ENCODE measurements around the gene TRIM50. TPM values are rescaled to one million over a fixed set of nuclear protein-coding genes. Genes with fewer than 3 reads are reported as not detected.
"Not testable (repeated sequence)": the region's sequence is repeated elsewhere in the genome, so short reads cannot be mapped to it uniquely, and the experiment has no call there.

TRIM50 gene
- total and polyA plus RNA-seq, 2 of the 13 experiments (the other 11 are each of a cell fraction or from before 2014, with no cell fraction given), result 4.2 to 24.5 TPM

DNA sequence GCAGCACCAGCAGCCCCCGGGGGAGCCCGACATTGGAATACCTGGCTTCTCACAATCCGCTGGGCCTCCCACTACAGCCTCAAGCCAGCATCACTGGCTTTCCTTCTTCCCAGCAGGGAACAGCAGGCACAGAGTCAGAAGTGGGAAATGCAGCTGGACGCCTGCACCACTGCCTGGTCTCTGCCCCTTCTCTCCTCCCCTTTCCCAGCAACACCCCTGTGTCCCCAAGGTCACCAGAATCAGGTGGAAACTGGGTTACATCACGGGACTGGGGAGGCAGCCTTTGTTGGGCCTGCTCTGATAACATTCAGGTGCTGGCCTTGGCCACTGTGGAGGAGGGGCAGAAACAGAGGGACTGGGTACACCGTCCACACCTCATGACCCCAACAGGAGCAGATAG lies 2.5 kb downstream of the TRIM50 start (continued):
- peak; percentile 77; the same call in 1 of the 2 replicates for TF ChIP-seq SKIL (CRISPR knock-in tag; IDR thresholded peaks at IDR 0.05; ENCODE audit: borderline replicate concordance)
- TF ChIP-seq PITX1 (CRISPR knock-in tag; IDR thresholded peaks at IDR 0.05), result peak; percentile 53; the same call in 1 of the 2 replicates
- peak; percentile 84 for TF ChIP-seq ATF3 (CRISPR knock-in tag; IDR thresholded peaks at IDR 0.05)
- peak; percentile 43; the same call in 1 of the 2 replicates for TF ChIP-seq ZNF614 (CRISPR knock-in tag; IDR thresholded peaks at IDR 0.05; ENCODE audit: borderline replicate concordance)
- peak; percentile 87 for TF ChIP-seq NCOA2 (CRISPR knock-in tag; IDR thresholded peaks at IDR 0.05)
- TF ChIP-seq, protein P1, sequence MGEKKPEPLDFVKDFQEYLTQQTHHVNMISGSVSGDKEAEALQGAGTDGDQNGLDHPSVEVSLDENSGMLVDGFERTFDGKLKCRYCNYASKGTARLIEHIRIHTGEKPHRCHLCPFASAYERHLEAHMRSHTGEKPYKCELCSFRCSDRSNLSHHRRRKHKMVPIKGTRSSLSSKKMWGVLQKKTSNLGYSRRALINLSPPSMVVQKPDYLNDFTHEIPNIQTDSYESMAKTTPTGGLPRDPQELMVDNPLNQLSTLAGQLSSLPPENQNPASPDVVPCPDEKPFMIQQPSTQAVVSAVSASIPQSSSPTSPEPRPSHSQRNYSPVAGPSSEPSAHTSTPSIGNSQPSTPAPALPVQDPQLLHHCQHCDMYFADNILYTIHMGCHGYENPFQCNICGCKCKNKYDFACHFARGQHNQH (CRISPR knock-in tag; IDR thresholded peaks at IDR 0.05), result peak; percentile 67; the same call in 1 of the 2 replicates
- peak; percentile 56; the same call in 1 of the 2 replicates for TF ChIP-seq MED1 (CRISPR knock-in tag; IDR thresholded peaks at IDR 0.05)
- TF ChIP-seq REPIN1 (CRISPR knock-in tag; IDR thresholded peaks at IDR 0.05; ENCODE audit: borderline replicate concordance, low read depth), result peak; percentile 24; the same call in 1 of the 2 replicates
- TF ChIP-seq HNF4G (IDR thresholded peaks at IDR 0.05; ENCODE audit: borderline replicate concordance, low read depth, low read length), result peak; percentile 16; the same call in 1 of the 2 replicates
- not testable (repeated sequence) for TF ChIP-seq HNF4G (CRISPR knock-in tag; IDR thresholded peaks at IDR 0.05; ENCODE audit: borderline replicate concordance, low read depth)
- peak; percentile 81 for TF ChIP-seq HDAC2 (CRISPR knock-in tag; IDR thresholded peaks at IDR 0.05)
- peak; percentile 14 for TF ChIP-seq SKI (IDR thresholded peaks at IDR 0.05; ENCODE audit: partially characterized antibody)
- peak; percentile 69; the same call in 1 of the 2 replicates for TF ChIP-seq TARDBP (CRISPR knock-in tag; IDR thresholded peaks at IDR 0.05)
- peak; percentile 39; the same call in 1 of the 2 replicates for TF ChIP-seq ZNF768 (CRISPR knock-in tag; IDR thresholded peaks at IDR 0.05)
- TF ChIP-seq NR2F1 (CRISPR knock-in tag; IDR thresholded peaks at IDR 0.05), result peak in 1 of 2 experiments; percentile 60; a peak in 1 of 4 replicates
- TF ChIP-seq RXRA (CRISPR knock-in tag; IDR thresholded peaks at IDR 0.05), result peak; percentile 90
- peak in 1 of 2 experiments; percentile 73; a peak in 1 of 4 replicates for TF ChIP-seq EP300 (IDR thresholded peaks at IDR 0.05; ENCODE audit: low read depth in 2 of 2, low read length in 2 of 2)
- peak; percentile 71 for TF ChIP-seq EP300 (CRISPR knock-in tag; IDR thresholded peaks at IDR 0.05; ENCODE audit: borderline replicate concordance)
- peak; percentile 55 for TF ChIP-seq PHF8 (CRISPR knock-in tag; IDR thresholded peaks at IDR 0.05)
- TF ChIP-seq BCL6 (CRISPR knock-in tag; IDR thresholded peaks at IDR 0.05), result peak; percentile 72
- TF ChIP-seq, protein P2, sequence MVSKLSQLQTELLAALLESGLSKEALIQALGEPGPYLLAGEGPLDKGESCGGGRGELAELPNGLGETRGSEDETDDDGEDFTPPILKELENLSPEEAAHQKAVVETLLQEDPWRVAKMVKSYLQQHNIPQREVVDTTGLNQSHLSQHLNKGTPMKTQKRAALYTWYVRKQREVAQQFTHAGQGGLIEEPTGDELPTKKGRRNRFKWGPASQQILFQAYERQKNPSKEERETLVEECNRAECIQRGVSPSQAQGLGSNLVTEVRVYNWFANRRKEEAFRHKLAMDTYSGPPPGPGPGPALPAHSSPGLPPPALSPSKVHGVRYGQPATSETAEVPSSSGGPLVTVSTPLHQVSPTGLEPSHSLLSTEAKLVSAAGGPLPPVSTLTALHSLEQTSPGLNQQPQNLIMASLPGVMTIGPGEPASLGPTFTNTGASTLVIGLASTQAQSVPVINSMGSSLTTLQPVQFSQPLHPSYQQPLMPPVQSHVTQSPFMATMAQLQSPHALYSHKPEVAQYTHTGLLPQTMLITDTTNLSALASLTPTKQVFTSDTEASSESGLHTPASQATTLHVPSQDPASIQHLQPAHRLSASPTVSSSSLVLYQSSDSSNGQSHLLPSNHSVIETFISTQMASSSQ (IDR thresholded peaks at IDR 0.05; ENCODE audit: low read depth), result not testable (repeated sequence)
- TF ChIP-seq, protein P2 (CRISPR knock-in tag; IDR thresholded peaks at IDR 0.05; ENCODE audit: borderline replicate concordance), result peak; percentile 49; the same call in 1 of the 2 replicates
- 0 out of 2 replicates have a peak, but pooled peaks have one; percentile 13 for TF ChIP-seq NFYB (CRISPR knock-in tag; IDR thresholded peaks at IDR 0.05)
- peak in 1 of 2 experiments; percentile 61; a peak in 1 of 4 replicates for TF ChIP-seq KLF16 (CRISPR knock-in tag; IDR thresholded peaks at IDR 0.05)
